ENCODE results near the gene ACAD10. TPM values are rescaled to one million over a fixed set of nuclear protein-coding genes. Genes with fewer than 3 reads are reported as not detected.
A peak's percentile ranks its signal among the peaks of the same experiment; 100 is the strongest.

The ACAD10 gene
- total and polyA plus RNA-seq, 10 of the 15 experiments (the other 5 are each of a cell fraction or from before 2014, with no cell fraction given): 2.9 to 21.9 (median 17.5) TPM

GRCh38 chr12:111775205-111776193 lies 89.6 kb downstream of the ACAD10 start (continued):
- TF ChIP-seq RELB (IDR thresholded peaks at IDR 0.05; ENCODE audit: low read depth) (peak; percentile 75; the same call in 1 of the 2 replicates), MTA3 (IDR thresholded peaks at IDR 0.05; ENCODE audit: borderline replicate concordance, low read length) (no peak), MEF2B (IDR thresholded peaks at IDR 0.05; ENCODE audit: partially characterized antibody, poor library complexity, severe bottlenecking) (no peak), ZNF217 (IDR thresholded peaks at IDR 0.05) (no peak), ESRRA (IDR thresholded peaks at IDR 0.05; ENCODE audit: low read length) (no peak), E4F1 (IDR thresholded peaks at IDR 0.05; ENCODE audit: borderline replicate concordance, partially characterized antibody) (no peak), CREB1 (IDR thresholded peaks at IDR 0.05; ENCODE audit: low read depth) (peak; percentile 71), GABPA (IDR thresholded peaks at IDR 0.05; ENCODE audit: low read depth) (no peak), BRCA1 (IDR thresholded peaks at IDR 0.05; ENCODE audit: low read depth, low read length) (no peak), STAT1 (conservative IDR thresholded peaks at IDR 0.05) (no peak), SP1 (IDR thresholded peaks at IDR 0.05; ENCODE audit: low read depth, low read length) (peak; percentile 29), DPF2 (IDR thresholded peaks at IDR 0.05) (0 out of 2 replicates have a peak, but pooled peaks have one; percentile 69), REST (IDR thresholded peaks at IDR 0.05; ENCODE audit: low read depth, low read length) (no peak), ELK1 (IDR thresholded peaks at IDR 0.05; ENCODE audit: low read depth, low read length) (no peak), RELA (IDR thresholded peaks at IDR 0.05; ENCODE audit: borderline replicate concordance, partially characterized antibody) (peak; percentile 44), TAF1 (IDR thresholded peaks at IDR 0.05; ENCODE audit: borderline replicate concordance, low read depth, low read length) (no peak), ZNF622 (IDR thresholded peaks at IDR 0.05) (no peak), TARDBP (IDR thresholded peaks at IDR 0.05; ENCODE audit: borderline replicate concordance) (no peak), PAX8 (IDR thresholded peaks at IDR 0.05) (no peak), EZH2 (IDR thresholded peaks at IDR 0.05; ENCODE audit: borderline replicate concordance, control insufficient read depth, low read depth, low read length) (no peak)
